GM23338 (cell line): ENCODE measurements around the gene NQO2. TPM values are rescaled to one million over a fixed set of nuclear protein-coding genes. Genes with fewer than 3 reads are reported as not detected.

Experiments
- ATAC-seq: fragments of 200-7000 bp; cut with Tn5 transposase; 3 replicates; pipeline ENCODE4 v1.9.1; 2020
- DNase-seq: peaks from one replicate; pipeline ENCODE4 v3.0.0-alpha.2; 2015; ENCODE audit warnings: low spot score
- H2AFZ ChIP-seq: fragments of 200-600 bp; sonication (generic); 2 replicates; pipeline ENCODE4 v1.8.0; 2016; ENCODE audit warnings: antibody characterized with exemption, mild to moderate bottlenecking, moderate library complexity
- H3F3A ChIP-seq: fragments of 200-600 bp; sonication (generic); replicated peaks from 2 replicates; pipeline ENCODE4 v1.8.0; 2017; ENCODE audit warnings: antibody characterized with exemption, mixed run types, low read depth
- H3K27ac ChIP-seq: fragments of 200-600 bp; sonication (generic); 2 replicates; pipeline ENCODE4 v1.6.1; 2016; ENCODE audit warnings: low read depth
- H3K27me3 ChIP-seq: fragments of 200-600 bp; sonication (generic); 2 replicates; pipeline ENCODE4 v1.8.0; 2016; ENCODE audit warnings: mild to moderate bottlenecking, mixed run types, moderate library complexity; ENCODE audit not compliant: insufficient read depth
- H3K36me3 ChIP-seq: fragments of 200-600 bp; sonication (generic); 2 replicates; pipeline ENCODE4 v1.8.0; 2016; ENCODE audit warnings: mild to moderate bottlenecking; ENCODE audit not compliant: insufficient read depth
- H3K4me1 ChIP-seq: fragments of 200-600 bp; sonication (generic); 2 replicates; pipeline ENCODE4 v1.8.0; 2016; ENCODE audit warnings: mild to moderate bottlenecking, moderate library complexity; ENCODE audit not compliant: insufficient read depth
- H3K4me2 ChIP-seq: fragments of 200-600 bp; sonication (generic); 2 replicates; pipeline ENCODE4 v1.7.1; 2017; ENCODE audit warnings: mixed run types
- H3K4me3 ChIP-seq: fragments of 200-600 bp; sonication (generic); 2 replicates; pipeline ENCODE4 v1.6.1; 2016; ENCODE audit warnings: mixed run types
- H3K79me2 ChIP-seq: fragments of 200-600 bp; sonication (generic); replicated peaks from 2 replicates; pipeline ENCODE4 v1.8.0; 2017; ENCODE audit warnings: mild to moderate bottlenecking; ENCODE audit not compliant: insufficient read depth
- H3K9me2 ChIP-seq: fragments of 200-600 bp; sonication (generic); 2 replicates; pipeline ENCODE4 v1.8.0; 2017; ENCODE audit not compliant: insufficient read depth
- H4K20me1 ChIP-seq: fragments of 200-600 bp; sonication (generic); replicated peaks from 2 replicates; pipeline ENCODE4 v1.8.0; 2017; ENCODE audit warnings: mild to moderate bottlenecking; ENCODE audit not compliant: insufficient read depth
- H3K27ac Mint-ChIP-seq: 2 replicates; pipeline ENCODE4 v1.8.0; 2020; ENCODE audit warnings: inconsistent platforms, mild to moderate bottlenecking, moderate library complexity, mixed read lengths
- H3K27me3 Mint-ChIP-seq: 3 replicates; pipeline ENCODE4 v1.8.0; 2022; ENCODE audit warnings: low read depth, mild to moderate bottlenecking, moderate library complexity, mixed read lengths, inconsistent platforms; ENCODE audit not compliant: insufficient read depth, poor library complexity
- H3K36me3 Mint-ChIP-seq: 3 replicates; pipeline ENCODE4 v1.8.0; 2021; ENCODE audit warnings: low read depth, mild to moderate bottlenecking, inconsistent platforms, moderate library complexity, mixed read lengths
- H3K4me1 Mint-ChIP-seq: 3 replicates; pipeline ENCODE4 v1.8.0; 2020; ENCODE audit warnings: mild to moderate bottlenecking, inconsistent platforms, mixed read lengths
- H3K4me3 Mint-ChIP-seq: 3 replicates; pipeline ENCODE4 v1.8.0; 2021; ENCODE audit warnings: moderate library complexity, mild to moderate bottlenecking, inconsistent platforms, mixed read lengths
- H3K9me3 Mint-ChIP-seq: 3 replicates; pipeline ENCODE4 v1.8.0; 2020; ENCODE audit warnings: moderate library complexity, mild to moderate bottlenecking, inconsistent platforms, mixed read lengths
- CTCF ChIP-seq, 2 experiments: fragments of 200-600 bp in 1 of 2; sonication (generic) in 1 of 2; conservative IDR thresholded peaks; 2 replicates each; pipeline versions ENCODE4 v1.5.1 to v1.6.1; 2016 to 2017; ENCODE audit warnings: antibody characterized with exemption in 2 of 2, low read depth in 2 of 2, mild to moderate bottlenecking in 2 of 2, moderate library complexity in 1 of 2
- NANOG ChIP-seq: IDR thresholded peaks from 2 replicates; pipeline ENCODE4 v1.6.1; 2016; ENCODE audit warnings: antibody characterized with exemption, borderline replicate concordance
- REST ChIP-seq: IDR thresholded peaks from one replicate; pipeline ENCODE4 v1.6.1; 2018; ENCODE audit warnings: antibody characterized with exemption; ENCODE audit not compliant: unreplicated experiment
- ZNF114 ChIP-seq: fragments of 250-450 bp; sonication (Bioruptor Pico); IDR thresholded peaks from 2 replicates; pipeline ENCODE4 v1.5.0; 2020; ENCODE audit warnings: mild to moderate bottlenecking, moderate library complexity
- ZNF462 ChIP-seq: fragments of 250-450 bp; sonication (Bioruptor Pico); IDR thresholded peaks from 2 replicates; pipeline ENCODE4 v1.5.0; 2020; ENCODE audit warnings: mild to moderate bottlenecking, moderate library complexity
- polyA plus RNA-seq: library from polyadenylated mRNA; unstranded; fragments of >200 nt; fragmentation: Nextera tagmentation; extraction: Ambion mirVana; gene quantifications from 2 replicates; pipeline ENCODE4 v1.2.1, GENCODE V29; 2016
- total RNA-seq: library from RNA; depleted of rRNA; stranded (reverse); fragments of >200 nt; shearing (Covaris generic); gene quantifications from 2 replicates; pipeline ENCODE4 v1.2.3, GENCODE V29; 2014

The NQO2 gene
- total and polyA plus RNA-seq, 2 experiments from 2014 or later: 117 to 173 TPM

- TF ChIP-seq CTCF (conservative IDR thresholded peaks at IDR 0.05; ENCODE audit: low read depth in 2 of 2) (no peak), ZNF462 (CRISPR knock-in tag) (no peak)
These were observed 38.8 kb upstream of the NQO2 start (continued) for GRCh38 chr6:2960935-2961334.

- no peaks in the 10 kb centered on the region for H3K27me3 ChIP-seq
- no peaks in the 10 kb centered on the region for H3K9me2 ChIP-seq
- no peak for ATAC-seq
- Mint-ChIP-seq H3K36me3 (no peaks in the 10 kb centered on the region), H3K27me3 (peaks cover 2% of the 10 kb centered on the region), H3K27ac (no peak overlapping the region), H3K4me1 (peaks cover 40% of the 10 kb centered on the region), H3K4me3 (no peak overlapping the region), H3K9me3 (no peaks in the 10 kb centered on the region)
- no peak overlapping the region for H3K4me3 ChIP-seq
- no peak for TF ChIP-seq NANOG
- TF ChIP-seq REST: no peak
- no peak for TF ChIP-seq CTCF (conservative IDR thresholded peaks at IDR 0.05; ENCODE audit: low read depth in 2 of 2)
- no peak for TF ChIP-seq ZNF114 (CRISPR knock-in tag)
- peaks cover 37% of the 10 kb centered on the region for H3K4me1 ChIP-seq
- peak overlapping the region; percentile 24 for H3K4me2 ChIP-seq
- no peak for DNase-seq
- H2AFZ ChIP-seq: peak overlapping the region; percentile 40; the same call in 1 of the 2 replicates
- no peak overlapping the region for H3K27ac ChIP-seq
- H3K79me2 ChIP-seq: no peaks in the 10 kb centered on the region
- no peaks in the 10 kb centered on the region for H3K36me3 ChIP-seq
- peaks cover 14% of the 10 kb centered on the region; the same call in 1 of the 2 replicates for H3F3A ChIP-seq
- no peaks in the 10 kb centered on the region for H4K20me1 ChIP-seq
These were observed 38.2 kb upstream of the NQO2 start for GRCh38 chr6:2961506-2961905.
